ENCODE results near the gene NME7.

DNA sequence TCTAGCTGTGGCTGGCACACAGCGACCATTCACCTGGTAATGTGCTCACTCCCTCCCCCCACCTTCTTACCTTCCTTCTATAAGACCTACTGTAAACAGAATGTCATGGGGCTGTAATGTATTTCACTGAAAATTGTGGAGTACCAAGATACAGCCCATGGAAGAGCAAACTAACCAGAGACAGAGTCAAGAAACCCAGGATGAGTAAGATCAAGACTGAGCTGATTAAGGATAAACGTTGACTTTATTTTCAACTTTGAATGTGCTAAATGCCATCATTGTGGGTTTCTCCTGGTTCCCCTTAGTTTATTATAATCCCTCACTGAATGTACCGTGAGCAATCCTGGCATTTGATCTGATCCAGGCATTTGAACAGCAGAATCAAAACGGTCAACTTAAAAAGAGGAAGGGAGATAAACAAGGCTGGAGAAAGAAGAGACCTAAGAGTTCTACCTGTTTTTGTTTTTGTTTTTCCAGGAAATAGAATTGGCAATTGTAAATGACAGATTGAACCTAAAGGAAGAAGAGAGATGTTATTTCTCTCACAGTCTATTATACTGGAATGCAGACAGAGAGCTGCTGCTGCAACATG is 277.2 kb downstream of the NME7 start:
- TF ChIP-seq GLIS2 (tag by site-specific recombination; IDR thresholded peaks at IDR 0.05) = no peak
- no peak for TF ChIP-seq GLIS1 (tag by site-specific recombination; IDR thresholded peaks at IDR 0.05)
- TF ChIP-seq, protein P1, sequence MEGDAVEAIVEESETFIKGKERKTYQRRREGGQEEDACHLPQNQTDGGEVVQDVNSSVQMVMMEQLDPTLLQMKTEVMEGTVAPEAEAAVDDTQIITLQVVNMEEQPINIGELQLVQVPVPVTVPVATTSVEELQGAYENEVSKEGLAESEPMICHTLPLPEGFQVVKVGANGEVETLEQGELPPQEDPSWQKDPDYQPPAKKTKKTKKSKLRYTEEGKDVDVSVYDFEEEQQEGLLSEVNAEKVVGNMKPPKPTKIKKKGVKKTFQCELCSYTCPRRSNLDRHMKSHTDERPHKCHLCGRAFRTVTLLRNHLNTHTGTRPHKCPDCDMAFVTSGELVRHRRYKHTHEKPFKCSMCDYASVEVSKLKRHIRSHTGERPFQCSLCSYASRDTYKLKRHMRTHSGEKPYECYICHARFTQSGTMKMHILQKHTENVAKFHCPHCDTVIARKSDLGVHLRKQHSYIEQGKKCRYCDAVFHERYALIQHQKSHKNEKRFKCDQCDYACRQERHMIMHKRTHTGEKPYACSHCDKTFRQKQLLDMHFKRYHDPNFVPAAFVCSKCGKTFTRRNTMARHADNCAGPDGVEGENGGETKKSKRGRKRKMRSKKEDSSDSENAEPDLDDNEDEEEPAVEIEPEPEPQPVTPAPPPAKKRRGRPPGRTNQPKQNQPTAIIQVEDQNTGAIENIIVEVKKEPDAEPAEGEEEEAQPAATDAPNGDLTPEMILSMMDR (tag by site-specific recombination; IDR thresholded peaks at IDR 0.05) = no peak
- no peak for TF ChIP-seq ZEB2 (tag by site-specific recombination; IDR thresholded peaks at IDR 0.05)
- TF ChIP-seq, protein P2, sequence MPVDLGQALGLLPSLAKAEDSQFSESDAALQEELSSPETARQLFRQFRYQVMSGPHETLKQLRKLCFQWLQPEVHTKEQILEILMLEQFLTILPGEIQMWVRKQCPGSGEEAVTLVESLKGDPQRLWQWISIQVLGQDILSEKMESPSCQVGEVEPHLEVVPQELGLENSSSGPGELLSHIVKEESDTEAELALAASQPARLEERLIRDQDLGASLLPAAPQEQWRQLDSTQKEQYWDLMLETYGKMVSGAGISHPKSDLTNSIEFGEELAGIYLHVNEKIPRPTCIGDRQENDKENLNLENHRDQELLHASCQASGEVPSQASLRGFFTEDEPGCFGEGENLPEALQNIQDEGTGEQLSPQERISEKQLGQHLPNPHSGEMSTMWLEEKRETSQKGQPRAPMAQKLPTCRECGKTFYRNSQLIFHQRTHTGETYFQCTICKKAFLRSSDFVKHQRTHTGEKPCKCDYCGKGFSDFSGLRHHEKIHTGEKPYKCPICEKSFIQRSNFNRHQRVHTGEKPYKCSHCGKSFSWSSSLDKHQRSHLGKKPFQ (tag by site-specific recombination; IDR thresholded peaks at IDR 0.05) = no peak
- no peak for TF ChIP-seq ZNF335 (tag by site-specific recombination; conservative IDR thresholded peaks at IDR 0.05)
- no peak for TF ChIP-seq ZNF311 (tag by site-specific recombination; IDR thresholded peaks at IDR 0.05; ENCODE audit: borderline replicate concordance)
- no peak for TF ChIP-seq SP7 (tag by site-specific recombination; IDR thresholded peaks at IDR 0.05)
- TF ChIP-seq, protein P3, sequence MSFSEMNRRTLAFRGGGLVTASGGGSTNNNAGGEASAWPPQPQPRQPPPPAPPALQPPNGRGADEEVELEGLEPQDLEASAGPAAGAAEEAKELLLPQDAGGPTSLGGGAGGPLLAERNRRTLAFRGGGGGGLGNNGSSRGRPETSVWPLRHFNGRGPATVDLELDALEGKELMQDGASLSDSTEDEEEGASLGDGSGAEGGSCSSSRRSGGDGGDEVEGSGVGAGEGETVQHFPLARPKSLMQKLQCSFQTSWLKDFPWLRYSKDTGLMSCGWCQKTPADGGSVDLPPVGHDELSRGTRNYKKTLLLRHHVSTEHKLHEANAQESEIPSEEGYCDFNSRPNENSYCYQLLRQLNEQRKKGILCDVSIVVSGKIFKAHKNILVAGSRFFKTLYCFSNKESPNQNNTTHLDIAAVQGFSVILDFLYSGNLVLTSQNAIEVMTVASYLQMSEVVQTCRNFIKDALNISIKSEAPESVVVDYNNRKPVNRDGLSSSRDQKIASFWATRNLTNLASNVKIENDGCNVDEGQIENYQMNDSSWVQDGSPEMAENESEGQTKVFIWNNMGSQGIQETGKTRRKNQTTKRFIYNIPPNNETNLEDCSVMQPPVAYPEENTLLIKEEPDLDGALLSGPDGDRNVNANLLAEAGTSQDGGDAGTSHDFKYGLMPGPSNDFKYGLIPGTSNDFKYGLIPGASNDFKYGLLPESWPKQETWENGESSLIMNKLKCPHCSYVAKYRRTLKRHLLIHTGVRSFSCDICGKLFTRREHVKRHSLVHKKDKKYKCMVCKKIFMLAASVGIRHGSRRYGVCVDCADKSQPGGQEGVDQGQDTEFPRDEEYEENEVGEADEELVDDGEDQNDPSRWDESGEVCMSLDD (tag by site-specific recombination; IDR thresholded peaks at IDR 0.05) = no peak
- TF ChIP-seq, protein P4, sequence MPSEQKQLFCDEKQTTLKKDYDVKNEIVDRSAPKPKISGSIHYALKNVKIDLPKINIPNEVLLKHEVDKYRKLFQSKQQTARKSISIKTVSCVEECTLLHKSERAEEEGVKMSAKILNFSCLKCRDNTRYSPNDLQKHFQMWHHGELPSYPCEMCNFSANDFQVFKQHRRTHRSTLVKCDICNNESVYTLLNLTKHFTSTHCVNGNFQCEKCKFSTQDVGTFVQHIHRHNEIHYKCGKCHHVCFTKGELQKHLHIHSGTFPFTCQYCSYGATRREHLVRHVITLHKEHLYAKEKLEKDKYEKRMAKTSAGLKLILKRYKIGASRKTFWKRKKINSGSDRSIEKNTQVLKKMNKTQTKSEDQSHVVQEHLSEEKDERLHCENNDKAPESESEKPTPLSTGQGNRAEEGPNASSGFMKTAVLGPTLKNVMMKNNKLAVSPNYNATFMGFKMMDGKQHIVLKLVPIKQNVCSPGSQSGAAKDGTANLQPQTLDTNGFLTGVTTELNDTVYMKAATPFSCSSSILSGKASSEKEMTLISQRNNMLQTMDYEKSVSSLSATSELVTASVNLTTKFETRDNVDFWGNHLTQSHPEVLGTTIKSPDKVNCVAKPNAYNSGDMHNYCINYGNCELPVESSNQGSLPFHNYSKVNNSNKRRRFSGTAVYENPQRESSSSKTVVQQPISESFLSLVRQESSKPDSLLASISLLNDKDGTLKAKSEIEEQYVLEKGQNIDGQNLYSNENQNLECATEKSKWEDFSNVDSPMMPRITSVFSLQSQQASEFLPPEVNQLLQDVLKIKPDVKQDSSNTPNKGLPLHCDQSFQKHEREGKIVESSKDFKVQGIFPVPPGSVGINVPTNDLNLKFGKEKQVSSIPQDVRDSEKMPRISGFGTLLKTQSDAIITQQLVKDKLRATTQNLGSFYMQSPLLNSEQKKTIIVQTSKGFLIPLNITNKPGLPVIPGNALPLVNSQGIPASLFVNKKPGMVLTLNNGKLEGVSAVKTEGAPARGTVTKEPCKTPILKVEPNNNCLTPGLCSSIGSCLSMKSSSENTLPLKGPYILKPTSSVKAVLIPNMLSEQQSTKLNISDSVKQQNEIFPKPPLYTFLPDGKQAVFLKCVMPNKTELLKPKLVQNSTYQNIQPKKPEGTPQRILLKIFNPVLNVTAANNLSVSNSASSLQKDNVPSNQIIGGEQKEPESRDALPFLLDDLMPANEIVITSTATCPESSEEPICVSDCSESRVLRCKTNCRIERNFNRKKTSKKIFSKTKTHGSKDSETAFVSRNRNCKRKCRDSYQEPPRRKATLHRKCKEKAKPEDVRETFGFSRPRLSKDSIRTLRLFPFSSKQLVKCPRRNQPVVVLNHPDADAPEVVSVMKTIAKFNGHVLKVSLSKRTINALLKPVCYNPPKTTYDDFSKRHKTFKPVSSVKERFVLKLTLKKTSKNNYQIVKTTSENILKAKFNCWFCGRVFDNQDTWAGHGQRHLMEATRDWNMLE (tag by site-specific recombination; conservative IDR thresholded peaks at IDR 0.05; ENCODE audit: low read depth) = no peak
- no peak for TF ChIP-seq ZNF146 (tag by site-specific recombination; IDR thresholded peaks at IDR 0.05)
- TF ChIP-seq, protein P5, sequence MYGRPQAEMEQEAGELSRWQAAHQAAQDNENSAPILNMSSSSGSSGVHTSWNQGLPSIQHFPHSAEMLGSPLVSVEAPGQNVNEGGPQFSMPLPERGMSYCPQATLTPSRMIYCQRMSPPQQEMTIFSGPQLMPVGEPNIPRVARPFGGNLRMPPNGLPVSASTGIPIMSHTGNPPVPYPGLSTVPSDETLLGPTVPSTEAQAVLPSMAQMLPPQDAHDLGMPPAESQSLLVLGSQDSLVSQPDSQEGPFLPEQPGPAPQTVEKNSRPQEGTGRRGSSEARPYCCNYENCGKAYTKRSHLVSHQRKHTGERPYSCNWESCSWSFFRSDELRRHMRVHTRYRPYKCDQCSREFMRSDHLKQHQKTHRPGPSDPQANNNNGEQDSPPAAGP (tag by site-specific recombination; IDR thresholded peaks at IDR 0.05) = no peak
- TF ChIP-seq SETDB1 (IDR thresholded peaks at IDR 0.05; ENCODE audit: insufficient read length, low read length) = no peak

All from HEK293 (cell line).